Psoas muscle (tissue), 8 donors: ENCODE data around the gene SLC25A46. TPM values are rescaled to one million over a fixed set of nuclear protein-coding genes. Genes with fewer than 3 reads are reported as not detected.
"Not testable (repeated sequence)": the region's sequence is repeated elsewhere in the genome, so short reads cannot be mapped to it uniquely, and the experiment has no call there.

ENCODE experiments used
- ATAC-seq, 4 donors: fragments of 200-7000 bp; cut with Tn5 transposase; one replicate each; pipeline ENCODE4 v1.9.1; 2020; ENCODE audit warnings: moderate library complexity in 3 of 4, mild to moderate bottlenecking in 2 of 4
- DNase-seq, 2 donors: peaks; one replicate each; pipeline ENCODE4 v3.0.0-alpha.2; 2020
- H3K27ac ChIP-seq: fragments of 200-600 bp; one replicate; pipeline ENCODE4 v1.8.0; 2022
- H3K27me3 ChIP-seq, 3 donors: fragments of 200-600 bp in 1 of 3; one replicate each; pipeline versions ENCODE4 v1.6.1 to v1.8.0; 2013 to 2022; ENCODE audit warnings: low read length in 2 of 3, mild to moderate bottlenecking in 2 of 3, moderate library complexity in 1 of 3; ENCODE audit not compliant: insufficient read depth in 3 of 3
- H3K36me3 ChIP-seq, 2 donors: fragments of 200-600 bp in 1 of 2; one replicate each; pipeline versions ENCODE4 v1.6.1 to v1.8.0; 2013 to 2022; ENCODE audit warnings: low read depth in 1 of 2, mild to moderate bottlenecking in 1 of 2, moderate library complexity in 1 of 2; ENCODE audit not compliant: insufficient read depth in 1 of 2
- H3K4me1 ChIP-seq: fragments of 200-600 bp; one replicate; pipeline ENCODE4 v1.8.0; 2022
- H3K4me3 ChIP-seq: fragments of 200-600 bp; one replicate; pipeline ENCODE4 v1.8.0; 2022; ENCODE audit warnings: mild to moderate bottlenecking
- H3K9me3 ChIP-seq: fragments of 200-600 bp; one replicate; pipeline ENCODE4 v1.8.0; 2022
- CTCF ChIP-seq: fragments of 200-600 bp; IDR thresholded peaks from one replicate; pipeline ENCODE4 v1.8.0; 2022; ENCODE audit warnings: antibody characterized with exemption
- WGBS, 3 donors: extraction: QIAGEN DNeasy Blood & Tissue Kit; methylation state at CpG; one replicate each; pipeline versions ENCODE4 v1.1.6 to v1.1.7; 2013; 5-methylcytosine and 5-hydroxymethylcytosine counted together
- intact Hi-C, 2 donors: fragments of 100-400 bp; cut with DNase I; formaldehyde crosslinking; loops; one replicate each; pipeline versions ENCODE4 v1.11.0 to v1.14.2; 2022
- polyA plus RNA-seq, 3 donors: library from polyadenylated mRNA; stranded (reverse); fragments of 200-250 nt; gene quantifications; one replicate each; pipeline ENCODE4 v1.2.3, GENCODE V29; 2013
- total RNA-seq, 4 donors: library from RNA; stranded (reverse); fragmentation: NEBNext Ultra II Directional in 2 of 4; extraction: Animal tissue kit (Norgen Biotek cat#: 25700) in 2 of 4; gene quantifications; one replicate each; pipeline versions ENCODE4 v1.2.1 to v1.2.4, GENCODE V29; 2021 to 2023
- donor health status: healthy with polysubstance abuse.
- donor health status: DM: no; HTN: no; CAD: no; lungs with moderate emphysema.
- donor health status: Bipolar disorder and iron deficiency.
- donor health status: healthy.
- donor health status: DM: yes; HTN: yes; CAD: no.
- donor health status: DM: no; HTN: no; CAD: no.
- donor health status: DM: no; HTN: no; CAD: no.
- donor health status: DM: yes; HTN: yes; CAD: no.

Gene SLC25A46
- total and polyA plus RNA-seq, 7 donors = 26.6 to 91.9 (median 60.6) TPM

GRCh38 chr5:110784901-110785300 lies 46.1 kb downstream of the SLC25A46 start:
- no peaks in the 10 kb centered on the region for H3K36me3 ChIP-seq
- no peak for DNase-seq
- no peaks in the 10 kb centered on the region for H3K4me1 ChIP-seq
- intact Hi-C loops = no loop called here
- no peak for TF ChIP-seq CTCF
- no peak overlapping the region for H3K27ac ChIP-seq
- no peak for ATAC-seq
- no peak overlapping the region for H3K4me3 ChIP-seq
- no peaks in the 10 kb centered on the region for H3K27me3 ChIP-seq
- H3K9me3 ChIP-seq = no peaks in the 10 kb centered on the region

DNA sequence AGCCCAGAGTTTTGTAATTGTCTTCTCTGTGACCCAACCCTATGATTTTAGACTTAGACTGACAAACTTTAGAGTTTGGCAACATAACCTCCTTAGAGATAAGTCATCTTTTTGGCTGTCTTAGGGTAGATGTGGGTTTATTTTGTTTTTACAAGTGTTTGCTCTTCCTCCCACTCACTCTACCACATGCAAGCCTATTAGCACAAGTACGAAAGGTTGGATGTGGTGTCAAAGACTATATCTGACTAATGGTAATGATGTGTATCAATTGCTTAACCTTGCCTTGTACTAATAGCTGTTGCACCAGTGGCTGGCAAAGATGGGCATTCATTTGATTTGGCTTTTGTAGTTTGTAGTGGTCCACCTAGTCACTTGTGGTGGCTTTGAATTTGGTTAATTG lies 46.5 kb downstream of the SLC25A46 start:
- WGBS, 3 donors = 70 to 73% (median 70%) methylated on average over 1 of the region's 1 CpG
- no peaks in the 10 kb centered on the region for H3K27me3 ChIP-seq

DNA sequence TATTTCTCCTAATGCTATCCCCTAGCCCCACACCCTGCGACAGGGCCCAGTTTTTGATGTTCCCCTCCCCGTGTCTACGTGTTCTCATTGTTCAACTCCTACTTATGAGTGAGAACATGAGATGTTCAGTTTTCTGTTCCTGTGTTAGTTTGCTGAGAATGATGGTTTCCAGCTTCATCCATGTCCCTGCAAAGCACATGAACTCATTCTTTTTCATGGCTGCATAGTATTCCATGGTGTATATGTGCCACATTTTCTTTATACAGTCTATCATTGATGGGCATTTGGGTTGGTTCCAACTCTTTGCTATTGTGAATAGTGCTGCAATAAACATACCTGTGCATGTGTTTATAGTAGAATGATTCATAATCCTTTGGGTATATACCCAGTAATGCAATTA lies 49.2 kb downstream of the SLC25A46 start:
- 94 to 96% (median 94%) methylated on average over 3 of the region's 3 CpGs for WGBS, 3 donors
- H3K4me1 ChIP-seq, ATAC-seq, intact Hi-C loops, DNase-seq, H3K36me3 ChIP-seq, H3K27me3 ChIP-seq, H3K4me3 ChIP-seq, H3K9me3 ChIP-seq, H3K27ac ChIP-seq: not testable (repeated sequence)

More for the DNA sequence above, 46.5 kb downstream of the SLC25A46 start:
- intact Hi-C loops = no loop called here
- no peak for TF ChIP-seq CTCF
- Histone ChIP-seq H3K9me3 (no peaks in the 10 kb centered on the region), H3K27ac (no peak overlapping the region), H3K36me3 (no peaks in the 10 kb centered on the region), H3K4me1 (no peaks in the 10 kb centered on the region), H3K4me3 (no peak overlapping the region)
- ATAC-seq = no peak
- no peak for DNase-seq

GRCh38 chr5:110790673-110791072 lies 51.9 kb downstream of the SLC25A46 start:
- Histone ChIP-seq H3K9me3 (no peaks in the 10 kb centered on the region), H3K27me3 (no peaks in the 10 kb centered on the region), H3K4me1 (no peaks in the 10 kb centered on the region), H3K27ac (no peak overlapping the region), H3K4me3 (no peak overlapping the region), H3K36me3 (no peaks in the 10 kb centered on the region)
- intact Hi-C loops = no loop called here
- DNase-seq (no peak), ATAC-seq (no peak)
- 5 to 10% (median 6%) methylated on average over 1 of the region's 1 CpG for WGBS, 3 donors
- no peak for TF ChIP-seq CTCF

- intact Hi-C loops = no loop called here
- no peaks in the 10 kb centered on the region for H3K36me3 ChIP-seq
- TF ChIP-seq CTCF = no peak
- H3K4me1 ChIP-seq = no peaks in the 10 kb centered on the region
- H3K9me3 ChIP-seq = no peaks in the 10 kb centered on the region
- H3K27me3 ChIP-seq = no peaks in the 10 kb centered on the region
- H3K27ac ChIP-seq = no peak overlapping the region
- 67 to 70% (median 70%) methylated on average over 1 of the region's 1 CpG for WGBS, 3 donors
- DNase-seq (no peak), ATAC-seq (no peak)
- no peak overlapping the region for H3K4me3 ChIP-seq
Observed at GRCh38 chr5:110802998-110803397, 64.2 kb downstream of the SLC25A46 start.
